Epithelial cell of esophagus (primary cell): ENCODE measurements around the gene KCNA2.

Experiments used
- DNase-seq: peaks from one replicate; pipeline ENCODE4 v3.0.0; 2010; ENCODE audit warnings: low read depth
- H3K4me3 ChIP-seq: 2 replicates; pipeline ENCODE4 v1.5.1; 2011; ENCODE audit warnings: mild to moderate bottlenecking, low read length, control low read depth
- TF ChIP-seq, protein P1 (sequence below): IDR thresholded peaks from 2 replicates; pipeline ENCODE4 v1.5.1; 2011; ENCODE audit warnings: low read depth, mild to moderate bottlenecking, low read length, control low read depth, inconsistent platforms; ENCODE audit not compliant: insufficient read depth; ENCODE audit errors: missing control alignments

The KCNA2 gene

GRCh38 chr1:110585481-110585880, 20.7 kb downstream of the KCNA2 start:
- TF ChIP-seq, protein P1, sequence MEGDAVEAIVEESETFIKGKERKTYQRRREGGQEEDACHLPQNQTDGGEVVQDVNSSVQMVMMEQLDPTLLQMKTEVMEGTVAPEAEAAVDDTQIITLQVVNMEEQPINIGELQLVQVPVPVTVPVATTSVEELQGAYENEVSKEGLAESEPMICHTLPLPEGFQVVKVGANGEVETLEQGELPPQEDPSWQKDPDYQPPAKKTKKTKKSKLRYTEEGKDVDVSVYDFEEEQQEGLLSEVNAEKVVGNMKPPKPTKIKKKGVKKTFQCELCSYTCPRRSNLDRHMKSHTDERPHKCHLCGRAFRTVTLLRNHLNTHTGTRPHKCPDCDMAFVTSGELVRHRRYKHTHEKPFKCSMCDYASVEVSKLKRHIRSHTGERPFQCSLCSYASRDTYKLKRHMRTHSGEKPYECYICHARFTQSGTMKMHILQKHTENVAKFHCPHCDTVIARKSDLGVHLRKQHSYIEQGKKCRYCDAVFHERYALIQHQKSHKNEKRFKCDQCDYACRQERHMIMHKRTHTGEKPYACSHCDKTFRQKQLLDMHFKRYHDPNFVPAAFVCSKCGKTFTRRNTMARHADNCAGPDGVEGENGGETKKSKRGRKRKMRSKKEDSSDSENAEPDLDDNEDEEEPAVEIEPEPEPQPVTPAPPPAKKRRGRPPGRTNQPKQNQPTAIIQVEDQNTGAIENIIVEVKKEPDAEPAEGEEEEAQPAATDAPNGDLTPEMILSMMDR, result no peak
- no peak overlapping the region for H3K4me3 ChIP-seq
- DNase-seq, result no peak

DNA sequence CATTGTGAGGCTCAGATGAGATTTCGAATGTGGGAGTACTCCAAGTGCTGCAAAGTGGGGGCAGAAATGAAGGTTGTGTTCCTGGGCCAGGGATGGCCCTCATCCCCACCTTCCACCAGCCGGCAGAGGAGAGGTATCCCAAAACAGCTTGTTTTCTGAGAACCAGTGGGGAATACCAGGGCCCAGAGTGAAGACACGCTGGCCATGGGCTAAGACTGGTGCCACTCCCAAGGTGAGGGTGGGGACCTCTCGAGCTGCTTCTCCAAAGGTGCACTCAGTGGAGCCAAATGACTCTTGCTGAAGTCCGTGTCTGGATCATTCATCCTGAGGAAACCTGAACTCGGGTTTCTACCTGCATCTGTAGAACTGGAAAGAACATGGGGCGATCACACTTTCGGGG, 22.1 kb downstream of the KCNA2 start:
- no peak overlapping the region for H3K4me3 ChIP-seq
- no peak for DNase-seq
- TF ChIP-seq, protein P1, result no peak

GRCh38 chr1:110583505-110583904, 22.7 kb downstream of the KCNA2 start:
- no peak for DNase-seq
- TF ChIP-seq, protein P1, result no peak
- no peak overlapping the region for H3K4me3 ChIP-seq

DNA sequence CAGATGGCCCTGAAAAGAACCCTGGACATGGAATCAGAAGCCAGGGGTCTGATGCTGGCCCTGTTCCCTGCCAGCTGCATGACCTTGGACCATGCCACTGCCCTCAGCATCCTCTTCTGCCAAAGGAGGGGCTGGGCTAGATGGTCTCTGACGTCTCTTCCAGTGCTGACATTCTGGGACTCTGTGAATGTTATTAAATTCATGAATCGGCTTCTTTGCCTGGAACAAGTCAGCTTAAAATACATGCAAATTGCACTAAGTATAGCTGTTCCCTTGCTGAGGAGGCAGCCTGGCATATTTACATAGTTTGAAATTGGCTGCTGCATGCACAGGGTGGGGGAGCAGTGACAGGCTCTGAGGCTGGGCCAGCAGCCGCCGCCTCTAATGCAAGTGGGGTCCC, 23.8 kb downstream of the KCNA2 start:
- TF ChIP-seq, protein P1, result no peak
- no peak for DNase-seq

GRCh38 chr1:110581682-110582145, 24.4 kb downstream of the KCNA2 start:
- TF ChIP-seq, protein P1, result no peak
- no peak overlapping the region for H3K4me3 ChIP-seq
- no peak for DNase-seq

More for the DNA sequence above, 23.8 kb downstream of the KCNA2 start:
- no peak overlapping the region for H3K4me3 ChIP-seq

GRCh38 chr1:110580244-110580643, 25.9 kb downstream of the KCNA2 start:
- TF ChIP-seq, protein P1, result no peak
- no peak for DNase-seq
- no peak overlapping the region for H3K4me3 ChIP-seq

- H3K4me3 ChIP-seq, result no peak overlapping the region
- DNase-seq, result no peak
- TF ChIP-seq, protein P1, result no peak
Observed at GRCh38 chr1:110579460-110579859, 26.7 kb downstream of the KCNA2 start.
